Keratinocyte (primary cell): Measurements from ENCODE around the gene LIMA1. TPM values are rescaled to one million over a fixed set of nuclear protein-coding genes. Genes with fewer than 3 reads are reported as not detected.

Experiments
- DNase-seq: peaks from one replicate; pipeline ENCODE4 v3.0.0-alpha.2; 2011; ENCODE audit warnings: low read depth, missing footprints, low spot score
- FAIRE-seq: peaks from 2 replicates; lab custom pipeline; 2011; peaks lifted over from hg19 to GRCh38; lab: Jason Lieb, UNC
- H2AFZ ChIP-seq: 2 replicates; pipeline ENCODE4 v1.6.0; 2012; ENCODE audit warnings: low read length, control low read depth, inconsistent platforms; ENCODE audit not compliant: control insufficient read depth
- H3K27ac ChIP-seq: 2 replicates; pipeline ENCODE4 v1.5.1; 2011; ENCODE audit warnings: low read length; ENCODE audit not compliant: control insufficient read depth, insufficient read depth
- H3K27me3 ChIP-seq: 3 replicates; pipeline ENCODE4 v1.6.0; 2011; ENCODE audit warnings: low read length; ENCODE audit not compliant: control insufficient read depth, insufficient read depth; ENCODE audit errors: extremely low read depth
- H3K36me3 ChIP-seq, 2 experiments: 2 replicates in 1 of 2; 3 replicates in 1 of 2; pipeline ENCODE4 v1.5.1; 2011; ENCODE audit warnings: low read length in 2 of 2, mild to moderate bottlenecking in 1 of 2; ENCODE audit not compliant: control insufficient read depth in 2 of 2, insufficient read depth in 2 of 2; ENCODE audit errors: extremely low read depth in 1 of 2
- H3K4me1 ChIP-seq: 3 replicates; pipeline ENCODE4 v1.5.1; 2011; ENCODE audit warnings: low read length; ENCODE audit not compliant: control insufficient read depth, insufficient read depth; ENCODE audit errors: extremely low read depth
- H3K4me2 ChIP-seq: 3 replicates; pipeline ENCODE4 v1.6.0; 2011; ENCODE audit warnings: low read depth, low read length; ENCODE audit not compliant: control insufficient read depth, insufficient read depth; ENCODE audit errors: extremely low read depth
- H3K4me3 ChIP-seq, 3 experiments: fragments of 200-600 bp in 1 of 3; sonication (generic) in 1 of 3; 2 replicates in 2 of 3; 3 replicates in 1 of 3; pipeline ENCODE4 v1.5.1; 2011 to 2016; ENCODE audit warnings: low read length in 3 of 3, mild to moderate bottlenecking in 3 of 3, control low read depth in 2 of 3, inconsistent platforms in 1 of 3, low read depth in 1 of 3, mixed read lengths in 1 of 3, mixed run types in 1 of 3, moderate library complexity in 1 of 3; ENCODE audit not compliant: control insufficient read depth in 2 of 3, insufficient read depth in 2 of 3; ENCODE audit errors: extremely low read depth in 1 of 3
- H3K79me2 ChIP-seq: 2 replicates; pipeline ENCODE4 v1.6.0; 2012; ENCODE audit warnings: low read length; ENCODE audit not compliant: control insufficient read depth, insufficient read depth
- H3K9ac ChIP-seq: 3 replicates; pipeline ENCODE4 v1.6.0; 2011; ENCODE audit warnings: low read length; ENCODE audit not compliant: control insufficient read depth, insufficient read depth; ENCODE audit errors: extremely low read depth
- H3K9me1 ChIP-seq: 3 replicates; pipeline ENCODE4 v1.6.0; 2011; ENCODE audit warnings: low read length; ENCODE audit not compliant: control insufficient read depth, insufficient read depth; ENCODE audit errors: extremely low read depth
- H3K9me3 ChIP-seq: 2 replicates; pipeline ENCODE4 v1.5.1; 2012; ENCODE audit warnings: low read depth, low read length; ENCODE audit not compliant: control insufficient read depth
- H4K20me1 ChIP-seq: 3 replicates; pipeline ENCODE4 v1.6.0; 2011; ENCODE audit warnings: low read length; ENCODE audit not compliant: control insufficient read depth, insufficient read depth; ENCODE audit errors: extremely low read depth
- CTCF ChIP-seq, 3 experiments: IDR thresholded peaks in 1 of 3; conservative IDR thresholded peaks in 1 of 3; optimal IDR thresholded peaks in 1 of 3; 2 replicates in 2 of 3; 3 replicates in 1 of 3; pipeline versions ENCODE3 to v1.5.1; 2011; ENCODE audit warnings: low read length in 3 of 3, mild to moderate bottlenecking in 3 of 3, moderate library complexity in 2 of 3, control low read depth in 1 of 3, inconsistent platforms in 1 of 3; ENCODE audit not compliant: insufficient read depth in 2 of 3; ENCODE audit errors: extremely low read depth in 1 of 3
- EZH2 ChIP-seq: IDR thresholded peaks from one replicate; pipeline ENCODE4 v1.6.1; 2012; ENCODE audit warnings: inconsistent platforms, mild to moderate bottlenecking, low read length, moderate library complexity
- dilution Hi-C: fragments of 300-500 bp; cut with MboI; formaldehyde crosslinking; loops from one replicate; pipeline ENCODE4 v1.7.0; 2020; ENCODE audit warnings: low sequenced_read_pairs; ENCODE audit not compliant: extremely low pct_ligation_motif_present
- polyA plus RNA-seq, 5 experiments: library from polyadenylated mRNA; depleted of rRNA in 3 of 5; stranded (reverse) in 3 of 5; stranded (forward) in 1 of 5; unstranded in 1 of 5; fragments of >200 nt; gene quantifications; 1 replicate in 1 of 5; 2 replicates in 3 of 5; 3 replicates in 1 of 5; pipeline versions ENCODE4 v1.2.1 to v1.2.3, GENCODE V29; 2011 to 2012; ENCODE audit warnings: missing spikeins in 2 of 5, low read depth in 1 of 5, low replicate concordance in 1 of 5

LIMA1 gene
- polyA plus RNA-seq, 1 donor (not counting 4 experiments of a cell fraction or from before 2014, with no cell fraction given) = 510 TPM

DNA sequence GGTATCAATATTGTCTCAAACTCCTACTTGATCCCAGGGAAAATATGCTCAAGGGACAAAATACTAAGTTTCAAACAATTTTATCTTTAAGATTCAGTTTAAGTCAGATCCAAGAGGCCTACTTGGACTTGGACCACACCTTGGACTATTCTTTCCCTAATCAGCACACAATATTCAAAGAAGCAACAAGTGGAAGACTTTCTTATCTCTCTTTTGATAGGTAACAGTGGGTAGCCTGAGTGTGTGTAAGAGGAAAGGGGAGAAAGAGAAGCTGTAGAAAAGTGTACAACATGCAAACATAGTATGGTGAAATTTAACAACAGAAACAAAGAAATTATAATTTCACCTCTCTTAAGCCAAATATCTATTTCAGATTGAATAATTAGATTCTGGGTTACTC lies 122.7 kb downstream of the LIMA1 start:
- Histone ChIP-seq H3K27me3 (no peaks in the 10 kb centered on the region), H3K4me1 (peaks cover 2% of the 10 kb centered on the region), H3K27ac (no peak overlapping the region), H3K9me3 (no peaks in the 10 kb centered on the region), H3K79me2 (peaks cover 61% of the 10 kb centered on the region), H3K9ac (no peak overlapping the region), H3K4me3 (no peak overlapping the region), H3K4me2 (no peak overlapping the region), H4K20me1 (no peaks in the 10 kb centered on the region), H2AFZ (no peak overlapping the region), H3K36me3 (no peaks in the 10 kb centered on the region), H3K9me1 (peaks cover 2% of the 10 kb centered on the region)
- FAIRE-seq (no peak), DNase-seq (no peak)
- TF ChIP-seq EZH2 (no peak), CTCF (optimal IDR thresholded peaks at IDR 0.05 in 1 of 3, IDR thresholded peaks at IDR 0.05 in 1 of 3, conservative IDR thresholded peaks at IDR 0.05 in 1 of 3; ENCODE audit: extremely low read depth in 1 of 3, insufficient read depth in 2 of 3, low read length in 3 of 3) (no peak)
- dilution Hi-C loops = no loop called here

DNA sequence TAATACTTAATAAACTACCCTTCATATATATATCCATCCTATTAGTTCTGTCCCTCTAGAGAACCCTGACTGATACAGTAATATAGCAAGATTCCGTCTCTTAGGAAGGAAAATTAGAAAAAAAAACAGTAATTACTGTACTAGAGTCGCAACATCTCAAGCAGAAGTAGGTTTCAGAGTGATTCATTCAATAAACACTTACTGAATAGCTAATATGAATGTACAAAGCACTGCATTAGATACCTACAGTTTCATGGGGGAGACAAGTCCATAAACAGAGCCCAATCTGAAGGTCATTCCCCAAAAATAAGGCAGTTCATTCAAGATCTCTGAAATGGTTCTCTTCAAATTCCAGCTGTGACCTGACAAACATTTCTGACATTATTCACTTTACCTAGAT lies 126.1 kb downstream of the LIMA1 start:
- FAIRE-seq = no peak
- Histone ChIP-seq H3K9me1 (no peaks in the 10 kb centered on the region), H3K4me3 (no peak overlapping the region), H3K79me2 (peaks cover 40% of the 10 kb centered on the region), H3K36me3 (peaks cover 0 to 5% of the 10 kb centered on the region in 2 experiments), H3K9me3 (no peaks in the 10 kb centered on the region), H3K27ac (no peak overlapping the region), H3K4me2 (no peak overlapping the region), H3K27me3 (no peaks in the 10 kb centered on the region), H4K20me1 (no peaks in the 10 kb centered on the region), H3K9ac (no peak overlapping the region), H2AFZ (no peak overlapping the region), H3K4me1 (no peaks in the 10 kb centered on the region)
- TF ChIP-seq EZH2 (no peak), CTCF (optimal IDR thresholded peaks at IDR 0.05 in 1 of 3, IDR thresholded peaks at IDR 0.05 in 1 of 3, conservative IDR thresholded peaks at IDR 0.05 in 1 of 3; ENCODE audit: extremely low read depth in 1 of 3, insufficient read depth in 2 of 3, low read length in 3 of 3) (no peak)
- dilution Hi-C loops = no loop called here
- no peak for DNase-seq
